GM19328 (cell line): ENCODE measurements around the gene RDX.
A peak's percentile ranks its signal among the peaks of the same experiment; 100 is the strongest.

ENCODE experiments used
- ATAC-seq: cut with Tn5 transposase; IDR thresholded peaks from one replicate; pipeline ENCODE4 v1.9.1; 2021; ENCODE audit warnings: mild to moderate bottlenecking, moderate library complexity; ENCODE audit not compliant: unreplicated experiment

Gene RDX

DNA sequence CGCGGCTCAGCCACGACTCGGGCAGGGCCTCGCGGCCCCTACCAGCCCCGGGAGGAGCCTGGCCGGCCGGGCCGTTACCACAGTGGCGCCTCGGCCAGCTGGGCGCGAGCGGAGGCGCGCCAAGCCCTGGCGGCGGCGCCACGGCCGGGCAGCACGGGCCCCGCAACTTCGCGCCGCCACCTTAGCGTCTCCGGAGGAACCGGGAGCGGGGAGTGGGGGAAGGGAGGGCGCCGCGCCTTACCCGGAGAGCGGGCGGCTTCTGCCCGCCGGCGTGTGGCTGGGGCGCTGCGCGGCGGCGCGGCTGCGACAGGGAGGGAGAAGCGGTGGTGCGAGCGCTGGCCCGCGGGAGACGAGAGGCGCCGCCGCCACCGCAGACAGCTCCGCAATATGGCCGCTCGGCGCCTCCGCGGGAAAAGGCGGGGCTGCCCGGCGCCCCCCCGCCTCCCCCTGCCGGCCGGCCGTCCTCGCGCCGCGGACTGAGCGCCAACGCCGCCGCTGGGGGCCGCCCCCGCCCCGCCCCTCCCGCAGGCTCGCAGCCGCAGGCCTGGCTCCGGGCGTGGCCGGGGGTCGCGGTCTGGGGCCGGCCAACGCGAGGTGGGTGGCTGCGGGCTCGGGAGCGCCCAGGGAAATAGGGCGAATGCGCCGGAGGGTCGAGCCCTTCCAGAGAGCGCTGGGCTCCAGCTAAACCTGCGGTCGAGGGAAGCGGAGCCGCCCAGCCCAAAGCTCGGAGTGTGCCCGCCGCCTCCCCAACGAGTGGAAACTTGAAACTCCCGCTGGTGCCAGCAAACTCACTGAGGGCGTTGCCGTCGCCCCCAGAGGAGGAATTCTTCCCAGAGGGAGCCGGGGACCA is at the start of gene RDX:
TSS of gene RDX (minus strand) at position 389 of the 850 bp plus-strand sequence. CDS start 16,922 bp downstream, outside the sequence.
- peak; percentile 72 for ATAC-seq

DNA sequence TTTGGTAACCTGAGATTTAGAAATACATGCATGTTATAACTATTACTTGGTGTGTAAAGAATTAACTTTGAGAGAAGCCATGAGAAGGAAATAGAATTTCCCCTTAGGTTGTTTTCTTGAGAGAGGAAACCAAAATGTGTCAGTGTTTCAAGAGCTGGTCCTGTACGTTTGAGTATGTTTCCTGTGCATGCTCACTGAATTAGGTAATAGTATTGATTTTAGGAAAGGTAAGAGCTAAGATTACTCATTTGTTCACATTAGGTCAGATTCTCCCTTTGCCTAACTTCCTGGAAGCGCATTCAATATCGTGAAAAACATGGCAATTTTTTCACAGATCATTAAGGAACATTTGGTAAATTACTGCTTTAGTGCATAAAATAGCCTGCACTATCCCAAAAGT is 49.3 kb upstream of the RDX start:
- no peak for ATAC-seq

- no peak for ATAC-seq
Measured at GRCh38 chr11:110340436-110340835, 44.0 kb upstream of the RDX start.

DNA sequence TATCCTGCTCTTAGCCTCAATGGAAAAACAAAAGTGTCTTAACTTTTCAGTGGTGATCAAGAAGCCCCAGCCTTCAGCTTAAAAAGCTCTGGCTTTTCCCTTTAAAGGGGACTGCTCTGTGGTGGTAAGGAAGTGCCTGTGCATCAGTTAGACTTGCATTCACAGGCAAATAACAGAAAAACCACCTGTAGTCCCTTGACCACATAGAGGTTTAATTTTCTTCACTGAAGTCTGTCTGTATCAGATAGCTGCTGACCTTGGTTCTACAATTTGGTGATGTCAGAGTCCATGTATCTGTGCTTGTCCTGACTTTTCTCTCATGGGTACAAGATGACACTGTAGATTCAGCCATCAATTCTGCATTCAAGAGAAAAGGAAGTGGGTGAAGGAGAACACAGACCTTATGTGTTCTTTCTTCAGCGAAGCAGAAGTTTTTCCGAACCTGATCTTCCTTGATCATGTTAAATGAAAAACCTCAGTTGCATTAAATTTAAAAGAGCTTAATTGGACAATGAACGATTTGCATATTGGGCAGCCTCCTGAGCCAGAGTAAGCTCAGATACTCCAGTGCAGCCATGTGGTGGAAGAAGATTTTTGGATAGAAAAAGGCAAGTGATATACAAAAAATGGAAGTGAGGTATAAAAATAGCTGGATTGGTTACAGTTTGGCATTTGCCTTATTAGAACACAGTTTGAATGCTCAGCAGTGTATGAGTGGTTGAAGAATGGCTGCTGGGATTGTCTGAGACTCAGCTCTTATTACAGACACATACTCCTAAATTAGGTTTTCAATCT is 43.2 kb upstream of the RDX start:
- ATAC-seq: no peak

GRCh38 chr11:110338684-110339083 is 42.3 kb upstream of the RDX start:
- no peak for ATAC-seq

DNA sequence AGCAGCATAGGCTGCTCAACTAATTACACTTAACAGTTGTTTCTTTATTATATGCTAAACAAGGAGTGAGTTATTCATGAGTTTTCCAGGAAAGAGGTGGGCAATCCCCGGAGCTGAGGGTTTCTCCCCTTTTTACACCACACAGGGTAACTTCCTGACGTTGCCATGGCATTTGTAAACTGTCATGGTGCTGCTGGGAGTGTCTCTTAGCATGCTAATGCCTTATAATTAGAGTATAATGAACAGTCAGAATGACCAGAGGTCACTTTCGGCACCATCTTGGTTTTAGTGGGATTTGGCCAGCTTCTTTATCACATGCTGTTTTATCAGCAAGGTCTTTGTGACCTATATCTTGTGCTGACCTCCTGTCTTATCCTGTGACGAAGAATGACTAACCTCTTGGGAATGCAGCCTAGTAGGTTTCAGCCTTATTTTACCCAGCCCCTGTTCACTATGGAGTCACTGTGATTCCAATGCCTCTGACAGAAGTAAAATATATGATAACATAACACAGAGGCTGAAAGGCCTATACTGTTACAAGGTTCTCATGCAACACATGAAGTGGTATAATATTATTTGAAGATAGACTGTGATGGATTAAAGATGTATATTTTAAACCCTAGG is 41.3 kb upstream of the RDX start:
- ATAC-seq: no peak

GRCh38 chr11:110336054-110336453 is 39.6 kb upstream of the RDX start:
- no peak for ATAC-seq

DNA sequence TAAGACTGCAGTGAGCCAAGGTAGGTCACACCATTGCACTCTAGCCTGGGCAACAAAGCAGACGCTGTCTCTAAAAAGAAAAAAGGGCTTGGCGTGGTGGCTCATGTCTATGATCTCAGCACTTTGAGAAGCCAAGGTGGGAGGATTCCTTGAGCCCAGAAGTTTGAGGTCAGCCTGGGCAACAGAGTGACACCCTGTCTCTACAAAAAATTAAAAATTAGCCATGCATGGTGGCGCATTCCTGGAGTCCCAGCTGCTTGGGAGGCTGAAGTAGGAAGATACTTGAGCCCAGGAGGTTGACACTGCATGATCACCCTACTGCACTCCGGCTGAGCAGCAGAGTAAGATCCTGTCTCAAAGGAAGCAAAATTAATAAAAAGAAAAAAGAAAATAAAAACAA is 38.9 kb upstream of the RDX start:
- ATAC-seq: no peak

DNA sequence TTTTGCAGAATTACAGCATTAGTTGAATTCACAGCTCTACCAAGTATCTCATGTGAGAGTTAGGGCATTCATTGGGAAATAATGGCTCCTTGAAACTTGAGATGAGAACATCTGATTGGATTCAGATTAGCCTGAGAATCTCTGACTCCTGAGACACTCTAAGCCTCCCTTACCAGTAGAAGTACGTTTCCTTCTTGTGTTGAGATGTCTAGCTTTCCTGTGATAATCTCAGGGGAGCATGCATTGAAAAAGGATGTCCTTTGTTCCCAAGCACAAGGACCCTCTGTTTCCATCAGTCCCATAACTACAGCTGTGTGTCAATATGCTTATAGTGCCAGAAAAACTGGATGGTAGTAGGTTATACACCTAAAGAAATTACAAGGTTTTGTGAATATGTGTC is 35.2 kb upstream of the RDX start:
- no peak for ATAC-seq

- ATAC-seq: no peak
Measured at GRCh38 chr11:110329445-110329844, 33.0 kb upstream of the RDX start.

DNA sequence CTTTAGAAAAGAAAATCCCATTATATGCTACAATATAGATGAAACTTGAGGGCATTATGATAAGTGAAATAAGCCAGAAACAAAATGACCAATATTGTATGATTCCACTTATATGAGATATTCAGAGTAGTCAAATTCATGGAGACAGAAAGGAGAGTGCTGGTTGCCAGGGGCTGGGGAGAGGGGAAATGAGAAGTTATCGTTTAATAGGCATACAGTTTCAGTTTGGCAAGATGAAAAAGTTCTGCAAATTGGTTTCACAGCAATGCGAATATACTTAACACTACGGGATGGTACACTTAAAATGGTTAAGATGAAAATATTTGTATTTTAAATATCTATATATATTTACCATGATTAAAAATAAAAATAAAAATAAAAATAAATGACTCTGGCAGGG is 31.1 kb upstream of the RDX start:
- no peak for ATAC-seq

DNA sequence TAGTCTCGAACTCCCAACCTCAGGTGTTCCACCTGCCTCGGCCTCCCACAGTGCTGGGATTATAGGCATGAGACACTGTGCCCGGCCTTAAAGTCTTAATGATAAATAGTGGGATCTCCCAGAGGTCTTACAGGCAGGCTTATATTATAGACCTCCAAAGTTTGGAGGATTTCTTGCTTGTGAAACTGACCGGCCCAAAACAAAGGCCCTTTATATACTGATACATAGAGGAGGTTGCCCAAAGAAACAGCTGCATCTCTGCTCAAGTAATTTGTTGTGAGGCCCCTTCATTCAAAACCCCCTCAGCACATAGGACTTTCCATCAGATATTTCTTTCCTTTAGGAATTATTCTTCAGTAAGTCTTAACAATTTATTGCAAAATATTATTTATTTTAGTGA is 27.4 kb upstream of the RDX start:
- no peak for ATAC-seq

DNA sequence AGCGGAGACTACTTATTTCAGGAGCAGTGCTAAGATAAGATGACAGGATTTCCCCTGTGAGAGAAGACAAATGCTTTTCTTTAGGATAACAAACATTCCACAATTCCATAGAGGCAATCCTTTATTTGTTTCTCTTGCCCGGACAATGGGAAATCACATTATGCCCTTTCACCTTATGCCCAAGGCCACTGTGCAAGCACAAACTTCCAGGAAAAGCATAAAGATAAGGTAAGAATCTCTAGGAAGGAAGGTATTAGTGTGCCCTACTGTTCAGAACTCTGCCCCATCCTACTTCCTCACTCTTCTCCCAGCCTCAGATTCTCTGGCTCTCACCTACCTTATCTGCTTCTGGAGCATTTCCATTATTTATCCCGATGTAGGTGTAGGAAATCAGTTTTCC is 23.1 kb upstream of the RDX start:
- no peak for ATAC-seq

GRCh38 chr11:110318638-110319404 is 22.4 kb upstream of the RDX start:
- ATAC-seq: no peak

DNA sequence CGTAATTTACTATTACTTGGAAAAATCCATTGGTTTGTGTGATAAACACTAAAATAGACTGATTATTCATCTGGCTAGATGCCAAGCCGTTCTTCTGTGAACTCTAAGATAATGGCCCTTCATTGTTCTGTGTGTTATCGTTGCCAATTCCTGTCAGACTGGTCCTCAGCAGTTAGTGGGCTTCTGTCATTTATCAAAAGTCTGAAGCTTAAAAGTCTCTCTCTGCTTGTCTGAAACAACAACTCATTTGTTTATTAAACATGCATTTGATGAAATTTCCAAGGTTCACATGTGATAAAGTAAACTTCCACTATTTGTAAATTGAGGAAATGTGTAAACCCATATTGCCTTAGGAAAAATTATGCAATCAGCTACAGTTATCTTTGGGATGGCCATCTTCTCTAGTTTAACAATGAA is 21.1 kb upstream of the RDX start:
- ATAC-seq: no peak

DNA sequence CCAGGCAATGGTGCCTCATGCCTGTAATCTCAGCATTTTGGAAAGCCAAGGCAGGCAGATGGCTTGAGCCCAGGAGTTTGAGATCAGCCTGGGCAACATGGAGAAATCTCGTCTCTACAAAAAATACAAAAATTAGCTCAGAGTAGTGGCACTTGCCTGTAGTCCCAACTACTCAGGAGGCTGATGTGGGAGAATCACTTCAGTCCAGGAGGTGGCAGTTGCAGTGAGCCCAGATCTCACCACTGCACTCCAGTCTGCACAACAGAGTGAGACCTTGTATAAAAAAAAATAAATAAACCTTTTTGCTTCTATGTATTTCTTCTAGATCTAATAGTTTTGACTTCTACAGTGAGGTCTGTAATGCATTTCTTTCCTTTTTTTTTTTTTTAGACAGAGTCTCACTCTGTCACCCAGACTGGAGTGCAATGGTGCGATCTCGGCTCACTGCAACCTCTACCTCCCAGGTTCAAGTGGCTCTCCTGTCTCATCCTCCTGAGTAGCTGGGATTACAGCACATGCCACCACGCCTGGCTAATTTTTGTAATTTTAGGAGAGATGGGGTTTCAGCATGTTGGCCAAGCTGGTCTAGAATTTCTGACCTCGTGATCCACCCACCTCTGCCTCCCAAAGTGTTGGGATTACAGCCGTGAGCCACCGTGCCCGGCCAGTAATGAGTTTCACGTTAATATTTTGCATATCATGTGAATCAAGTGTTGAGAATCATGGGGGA is 18.1 kb upstream of the RDX start:
- ATAC-seq: no peak

- ATAC-seq: no peak
Measured at GRCh38 chr11:110312670-110313069, 16.3 kb upstream of the RDX start.

GRCh38 chr11:110311783-110312579 is 15.6 kb upstream of the RDX start:
- no peak for ATAC-seq

- no peak for ATAC-seq
Measured at GRCh38 chr11:110308071-110308470, 11.7 kb upstream of the RDX start.
